WTC11 (cell line): ENCODE measurements around the gene ZBP1.

ENCODE experiments used
- CBFB ChIP-seq: sonication (generic); formaldehyde crosslinking; IDR thresholded peaks from 2 replicates; pipeline ENCODE4 v1.8.1; 2022; ENCODE audit warnings: mild to moderate bottlenecking, low read depth, missing genetic modification reagents
- ELF4 ChIP-seq: sonication (generic); formaldehyde crosslinking; IDR thresholded peaks from 2 replicates; pipeline ENCODE4 v1.8.1; 2022; ENCODE audit warnings: low read depth, mild to moderate bottlenecking, moderate library complexity, missing genetic modification reagents
- ZNF121 ChIP-seq: sonication (generic); formaldehyde crosslinking; IDR thresholded peaks from 2 replicates; pipeline ENCODE4 v1.8.0; 2023; ENCODE audit warnings: missing genetic modification reagents
- ZNF138 ChIP-seq: sonication (generic); formaldehyde crosslinking; conservative IDR thresholded peaks from 2 replicates; pipeline ENCODE4 v1.8.1; 2022; ENCODE audit warnings: mild to moderate bottlenecking, moderate library complexity, missing genetic modification reagents
- ZNF232 ChIP-seq: sonication (generic); formaldehyde crosslinking; IDR thresholded peaks from 2 replicates; pipeline ENCODE4 v1.8.0; 2022; ENCODE audit warnings: mild to moderate bottlenecking, missing genetic modification reagents
- TF ChIP-seq, protein P1 (sequence below): fragments of 200-600 bp; IDR thresholded peaks from 2 replicates; pipeline ENCODE4 v1.8.0; 2022; ENCODE audit warnings: antibody characterized with exemption
- TF ChIP-seq, protein P2 (sequence below): sonication (generic); formaldehyde crosslinking; IDR thresholded peaks from 2 replicates; pipeline ENCODE4 v1.8.0; 2022; ENCODE audit warnings: mild to moderate bottlenecking, missing genetic modification reagents
- TF ChIP-seq, protein P3 (sequence below): sonication (generic); formaldehyde crosslinking; IDR thresholded peaks from 2 replicates; pipeline ENCODE4 v1.8.1; 2023; ENCODE audit warnings: mild to moderate bottlenecking, missing genetic modification reagents, moderate library complexity
- TF ChIP-seq, protein P4 (sequence below): sonication (generic); formaldehyde crosslinking; IDR thresholded peaks from 2 replicates; pipeline ENCODE4 v1.8.0; 2022; ENCODE audit warnings: mild to moderate bottlenecking, missing genetic modification reagents
- TF ChIP-seq, protein P5 (sequence below): sonication (generic); formaldehyde crosslinking; conservative IDR thresholded peaks from 2 replicates; pipeline ENCODE4 v1.8.1; 2022; ENCODE audit warnings: mild to moderate bottlenecking, missing genetic modification reagents
- TF ChIP-seq, protein P6 (sequence below): sonication (generic); formaldehyde crosslinking; IDR thresholded peaks from 2 replicates; pipeline ENCODE4 v1.8.1; 2022; ENCODE audit warnings: low read depth, mild to moderate bottlenecking, moderate library complexity, missing genetic modification reagents, borderline replicate concordance
- TF ChIP-seq, protein P7 (sequence below): fragments of 250-450 bp; sonication (Bioruptor Pico); IDR thresholded peaks from 2 replicates; pipeline ENCODE4 v1.9.0; 2021; ENCODE audit warnings: moderate library complexity, mild to moderate bottlenecking, inconsistent platforms, borderline replicate concordance
- TF ChIP-seq, protein P8 (sequence below): sonication (generic); formaldehyde crosslinking; IDR thresholded peaks from 2 replicates; pipeline ENCODE4 v1.8.1; 2022; ENCODE audit warnings: low read depth, missing genetic modification reagents, borderline replicate concordance

DNA sequence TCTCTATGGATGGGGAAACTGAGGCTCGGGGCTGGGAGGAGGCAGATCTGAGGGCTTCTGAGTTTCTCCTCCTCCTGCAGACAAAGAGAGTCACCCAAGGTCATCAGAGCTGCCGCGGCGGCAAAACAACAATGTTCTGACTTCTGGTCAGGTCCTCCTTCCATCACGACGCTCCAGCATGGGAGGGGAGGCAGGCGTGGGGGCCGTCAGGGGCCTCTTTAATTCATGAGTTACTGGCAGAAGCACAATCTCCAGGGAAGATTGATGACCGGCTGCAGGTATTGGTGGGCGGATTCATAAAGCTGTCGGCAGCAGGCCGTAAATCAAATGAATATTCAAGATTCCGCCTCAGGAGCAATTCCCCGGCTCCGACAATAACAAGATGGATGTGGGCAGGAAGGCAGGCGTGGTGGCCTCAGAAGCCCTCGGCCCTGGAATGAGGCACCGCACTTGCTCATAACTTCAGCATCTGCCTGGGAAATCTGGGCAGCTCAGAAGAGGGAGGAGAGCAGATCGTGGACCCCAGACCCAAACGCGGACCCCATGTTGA lies 40.3 kb downstream of the ZBP1 start:
- no peak for TF ChIP-seq ELF4
- TF ChIP-seq, protein P1, sequence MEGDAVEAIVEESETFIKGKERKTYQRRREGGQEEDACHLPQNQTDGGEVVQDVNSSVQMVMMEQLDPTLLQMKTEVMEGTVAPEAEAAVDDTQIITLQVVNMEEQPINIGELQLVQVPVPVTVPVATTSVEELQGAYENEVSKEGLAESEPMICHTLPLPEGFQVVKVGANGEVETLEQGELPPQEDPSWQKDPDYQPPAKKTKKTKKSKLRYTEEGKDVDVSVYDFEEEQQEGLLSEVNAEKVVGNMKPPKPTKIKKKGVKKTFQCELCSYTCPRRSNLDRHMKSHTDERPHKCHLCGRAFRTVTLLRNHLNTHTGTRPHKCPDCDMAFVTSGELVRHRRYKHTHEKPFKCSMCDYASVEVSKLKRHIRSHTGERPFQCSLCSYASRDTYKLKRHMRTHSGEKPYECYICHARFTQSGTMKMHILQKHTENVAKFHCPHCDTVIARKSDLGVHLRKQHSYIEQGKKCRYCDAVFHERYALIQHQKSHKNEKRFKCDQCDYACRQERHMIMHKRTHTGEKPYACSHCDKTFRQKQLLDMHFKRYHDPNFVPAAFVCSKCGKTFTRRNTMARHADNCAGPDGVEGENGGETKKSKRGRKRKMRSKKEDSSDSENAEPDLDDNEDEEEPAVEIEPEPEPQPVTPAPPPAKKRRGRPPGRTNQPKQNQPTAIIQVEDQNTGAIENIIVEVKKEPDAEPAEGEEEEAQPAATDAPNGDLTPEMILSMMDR, result no peak
- no peak for TF ChIP-seq ZNF232 (CRISPR knock-in tag)
- TF ChIP-seq, protein P2, sequence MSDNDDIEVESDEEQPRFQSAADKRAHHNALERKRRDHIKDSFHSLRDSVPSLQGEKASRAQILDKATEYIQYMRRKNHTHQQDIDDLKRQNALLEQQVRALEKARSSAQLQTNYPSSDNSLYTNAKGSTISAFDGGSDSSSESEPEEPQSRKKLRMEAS, result no peak
- TF ChIP-seq, protein P3, sequence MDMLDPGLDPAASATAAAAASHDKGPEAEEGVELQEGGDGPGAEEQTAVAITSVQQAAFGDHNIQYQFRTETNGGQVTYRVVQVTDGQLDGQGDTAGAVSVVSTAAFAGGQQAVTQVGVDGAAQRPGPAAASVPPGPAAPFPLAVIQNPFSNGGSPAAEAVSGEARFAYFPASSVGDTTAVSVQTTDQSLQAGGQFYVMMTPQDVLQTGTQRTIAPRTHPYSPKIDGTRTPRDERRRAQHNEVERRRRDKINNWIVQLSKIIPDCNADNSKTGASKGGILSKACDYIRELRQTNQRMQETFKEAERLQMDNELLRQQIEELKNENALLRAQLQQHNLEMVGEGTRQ, result no peak
- TF ChIP-seq, protein P4, sequence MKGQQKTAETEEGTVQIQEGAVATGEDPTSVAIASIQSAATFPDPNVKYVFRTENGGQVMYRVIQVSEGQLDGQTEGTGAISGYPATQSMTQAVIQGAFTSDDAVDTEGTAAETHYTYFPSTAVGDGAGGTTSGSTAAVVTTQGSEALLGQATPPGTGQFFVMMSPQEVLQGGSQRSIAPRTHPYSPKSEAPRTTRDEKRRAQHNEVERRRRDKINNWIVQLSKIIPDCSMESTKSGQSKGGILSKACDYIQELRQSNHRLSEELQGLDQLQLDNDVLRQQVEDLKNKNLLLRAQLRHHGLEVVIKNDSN, result no peak
- TF ChIP-seq, protein P5, sequence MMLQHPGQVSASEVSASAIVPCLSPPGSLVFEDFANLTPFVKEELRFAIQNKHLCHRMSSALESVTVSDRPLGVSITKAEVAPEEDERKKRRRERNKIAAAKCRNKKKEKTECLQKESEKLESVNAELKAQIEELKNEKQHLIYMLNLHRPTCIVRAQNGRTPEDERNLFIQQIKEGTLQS (CRISPR knock-in tag), result no peak
- TF ChIP-seq CBFB (CRISPR knock-in tag), result no peak
- TF ChIP-seq, protein P6, sequence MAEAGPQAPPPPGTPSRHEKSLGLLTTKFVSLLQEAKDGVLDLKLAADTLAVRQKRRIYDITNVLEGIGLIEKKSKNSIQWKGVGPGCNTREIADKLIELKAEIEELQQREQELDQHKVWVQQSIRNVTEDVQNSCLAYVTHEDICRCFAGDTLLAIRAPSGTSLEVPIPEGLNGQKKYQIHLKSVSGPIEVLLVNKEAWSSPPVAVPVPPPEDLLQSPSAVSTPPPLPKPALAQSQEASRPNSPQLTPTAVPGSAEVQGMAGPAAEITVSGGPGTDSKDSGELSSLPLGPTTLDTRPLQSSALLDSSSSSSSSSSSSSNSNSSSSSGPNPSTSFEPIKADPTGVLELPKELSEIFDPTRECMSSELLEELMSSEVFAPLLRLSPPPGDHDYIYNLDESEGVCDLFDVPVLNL (CRISPR knock-in tag), result no peak
- TF ChIP-seq, protein P7, sequence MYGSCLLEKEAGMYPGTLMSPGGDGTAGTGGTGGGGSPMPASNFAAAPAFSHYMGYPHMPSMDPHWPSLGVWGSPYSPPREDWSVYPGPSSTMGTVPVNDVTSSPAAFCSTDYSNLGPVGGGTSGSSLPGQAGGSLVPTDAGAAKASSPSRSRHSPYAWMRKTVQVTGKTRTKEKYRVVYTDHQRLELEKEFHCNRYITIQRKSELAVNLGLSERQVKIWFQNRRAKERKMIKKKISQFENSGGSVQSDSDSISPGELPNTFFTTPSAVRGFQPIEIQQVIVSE (CRISPR knock-in tag), result no peak
- TF ChIP-seq ZNF121 (CRISPR knock-in tag), result no peak
- TF ChIP-seq ZNF138 (CRISPR knock-in tag), result no peak
- TF ChIP-seq, protein P8, sequence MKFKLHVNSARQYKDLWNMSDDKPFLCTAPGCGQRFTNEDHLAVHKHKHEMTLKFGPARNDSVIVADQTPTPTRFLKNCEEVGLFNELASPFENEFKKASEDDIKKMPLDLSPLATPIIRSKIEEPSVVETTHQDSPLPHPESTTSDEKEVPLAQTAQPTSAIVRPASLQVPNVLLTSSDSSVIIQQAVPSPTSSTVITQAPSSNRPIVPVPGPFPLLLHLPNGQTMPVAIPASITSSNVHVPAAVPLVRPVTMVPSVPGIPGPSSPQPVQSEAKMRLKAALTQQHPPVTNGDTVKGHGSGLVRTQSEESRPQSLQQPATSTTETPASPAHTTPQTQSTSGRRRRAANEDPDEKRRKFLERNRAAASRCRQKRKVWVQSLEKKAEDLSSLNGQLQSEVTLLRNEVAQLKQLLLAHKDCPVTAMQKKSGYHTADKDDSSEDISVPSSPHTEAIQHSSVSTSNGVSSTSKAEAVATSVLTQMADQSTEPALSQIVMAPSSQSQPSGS (CRISPR knock-in tag), result no peak
